H1 (cell line): ENCODE measurements around the gene AP4M1. TPM values are rescaled to one million over a fixed set of nuclear protein-coding genes. Genes with fewer than 3 reads are reported as not detected.

Experiments
- CTCF ChIA-PET: fragments of 300-600 bp; sonication (Branson Sonifier 250); formaldehyde crosslinking; loops from one replicate; lab custom pipeline; 2021; ENCODE audit not compliant: partially characterized antibody; lab: Charles Lee
- POLR2A ChIA-PET: fragments of 300-600 bp; sonication (Branson Sonifier 250); formaldehyde crosslinking; loops from one replicate; lab custom pipeline; 2021; ENCODE audit warnings: inconsistent platforms; ENCODE audit not compliant: partially characterized antibody; lab: Charles Lee
- DNase-seq, 2 experiments: peaks; one replicate each; pipeline versions ENCODE4 v3.0.0 to v3.0.0-alpha.2; 2010 to 2022; ENCODE audit warnings: low spot score in 2 of 2, low read depth in 1 of 2, mixed read lengths in 1 of 2
- FAIRE-seq: peaks from 2 replicates; lab custom pipeline; 2011; peaks lifted over from hg19 to GRCh38; lab: Jason Lieb, UNC
- H2AFZ ChIP-seq: 2 replicates; pipeline ENCODE4 v1.8.1; 2012; ENCODE audit warnings: low read length, inconsistent platforms
- H2AK5ac ChIP-seq: 2 replicates; pipeline ENCODE4 v1.6.1; 2013; ENCODE audit warnings: low read depth, low read length
- H2BK120ac ChIP-seq: replicated peaks from 2 replicates; pipeline ENCODE3; 2013; ENCODE audit warnings: low read depth, low read length, inconsistent platforms
- H2BK12ac ChIP-seq: 2 replicates; pipeline ENCODE4 v1.6.1; 2013; ENCODE audit warnings: low read depth, low read length
- H2BK15ac ChIP-seq: 2 replicates; pipeline ENCODE4 v1.6.1; 2013; ENCODE audit warnings: low read length
- H2BK20ac ChIP-seq: 2 replicates; pipeline ENCODE4 v1.6.1; 2013; ENCODE audit warnings: low read length
- H2BK5ac ChIP-seq: 2 replicates; pipeline ENCODE4 v1.6.1; 2013; ENCODE audit warnings: low read depth, low read length
- H3K14ac ChIP-seq: 2 replicates; pipeline ENCODE4 v1.6.1; 2013; ENCODE audit warnings: inconsistent platforms; ENCODE audit not compliant: insufficient read length
- H3K18ac ChIP-seq: 2 replicates; pipeline ENCODE4 v1.6.1; 2013; ENCODE audit warnings: low read length; ENCODE audit errors: extremely low read depth
- H3K23ac ChIP-seq: 2 replicates; pipeline ENCODE4 v1.6.1; 2013; ENCODE audit warnings: inconsistent platforms; ENCODE audit not compliant: insufficient read length
- H3K23me2 ChIP-seq: 2 replicates; pipeline ENCODE4 v1.6.1; 2013; ENCODE audit warnings: low read depth, low read length
- H3K27ac ChIP-seq: 2 replicates; pipeline ENCODE4 v1.6.1; 2011; ENCODE audit warnings: low read depth, low read length, inconsistent platforms
- H3K27me3 ChIP-seq, 4 experiments: replicated peaks in 1 of 4; 1 replicate in 1 of 4; 2 replicates in 3 of 4; pipeline versions ENCODE4 v1.6.1 to v1.8.1; 2011 to 2013; ENCODE audit warnings: low read length in 3 of 4, mild to moderate bottlenecking in 3 of 4, inconsistent platforms in 2 of 4, mixed read lengths in 2 of 4, moderate library complexity in 1 of 4; ENCODE audit not compliant: control insufficient read depth in 3 of 4, insufficient read depth in 3 of 4; ENCODE audit errors: extremely low read depth in 1 of 4
- H3K36me3 ChIP-seq, 4 experiments: 2 replicates each; pipeline versions ENCODE4 v1.6.1 to v1.8.1; 2011 to 2013; ENCODE audit warnings: mild to moderate bottlenecking in 4 of 4, low read length in 3 of 4, moderate library complexity in 2 of 4, control low read depth in 1 of 4, inconsistent platforms in 1 of 4; ENCODE audit not compliant: insufficient read depth in 4 of 4, control insufficient read depth in 2 of 4
- H3K4ac ChIP-seq: replicated peaks from 2 replicates; pipeline ENCODE3; 2013; ENCODE audit warnings: low read length, low read depth, mixed read lengths, inconsistent platforms; ENCODE audit not compliant: insufficient read length
- H3K4me1 ChIP-seq, 4 experiments: replicated peaks in 1 of 4; 1 replicate in 1 of 4; 2 replicates in 3 of 4; pipeline versions ENCODE4 v1.6.1 to v1.8.1; 2011 to 2013; ENCODE audit warnings: low read length in 3 of 4, inconsistent platforms in 2 of 4, mixed read lengths in 1 of 4; ENCODE audit not compliant: insufficient read depth in 4 of 4, control insufficient read depth in 3 of 4
- H3K4me2 ChIP-seq, 2 experiments: 2 replicates each; pipeline versions ENCODE4 v1.6.1 to v1.8.1; 2011 to 2013; ENCODE audit warnings: low read depth in 2 of 2, low read length in 2 of 2, control low read depth in 1 of 2, inconsistent platforms in 1 of 2, mild to moderate bottlenecking in 1 of 2; ENCODE audit not compliant: insufficient read depth in 1 of 2
- H3K4me3 ChIP-seq, 4 experiments: fragments of 200-600, 300-600 bp in 1 of 4; sonication (generic), shearing (Covaris generic), sonication (Bioruptor Twin) in 1 of 4; 2 replicates each; pipeline versions ENCODE4 v1.5.1 to v1.8.1; 2011 to 2016; ENCODE audit warnings: low read length in 4 of 4, low read depth in 3 of 4, control low read depth in 2 of 4, inconsistent platforms in 2 of 4, mild to moderate bottlenecking in 2 of 4, mixed read lengths in 1 of 4, moderate library complexity in 1 of 4; ENCODE audit not compliant: insufficient read depth in 2 of 4; ENCODE audit errors: extremely low read depth in 1 of 4
- H3K56ac ChIP-seq: replicated peaks from 2 replicates; pipeline ENCODE3; 2013; ENCODE audit warnings: low read depth, mild to moderate bottlenecking, mixed read lengths, low read length, inconsistent platforms; ENCODE audit not compliant: insufficient read length
- H3K79me1 ChIP-seq: 2 replicates; pipeline ENCODE4 v1.6.1; 2013; ENCODE audit warnings: low read depth, low read length, control low read depth
- H3K79me2 ChIP-seq, 2 experiments: 2 replicates each; pipeline versions ENCODE4 v1.6.1 to v1.8.1; 2012 to 2013; ENCODE audit warnings: low read length in 2 of 2, mild to moderate bottlenecking in 2 of 2, inconsistent platforms in 1 of 2; ENCODE audit not compliant: insufficient read depth in 2 of 2, control insufficient read depth in 1 of 2
- H3K9ac ChIP-seq, 4 experiments: replicated peaks in 1 of 4; 1 replicate in 1 of 4; 2 replicates in 3 of 4; pipeline versions ENCODE4 v1.6.1 to v1.8.1; 2011 to 2013; ENCODE audit warnings: low read depth in 3 of 4, low read length in 3 of 4, control low read depth in 2 of 4, mild to moderate bottlenecking in 2 of 4, moderate library complexity in 2 of 4, inconsistent platforms in 1 of 4; ENCODE audit errors: extremely low read depth in 1 of 4
- H3K9me3 ChIP-seq, 2 experiments: 2 replicates each; pipeline versions ENCODE4 v1.6.1 to v1.8.1; 2012 to 2013; ENCODE audit warnings: mild to moderate bottlenecking in 2 of 2, moderate library complexity in 2 of 2, control low read depth in 1 of 2, inconsistent platforms in 1 of 2, low read depth in 1 of 2, low read length in 1 of 2, mixed read lengths in 1 of 2; ENCODE audit not compliant: insufficient read depth in 2 of 2
- H4K20me1 ChIP-seq, 2 experiments: replicated peaks in 1 of 2; 2 replicates each; pipeline versions ENCODE3 to v1.8.1; 2011 to 2013; ENCODE audit warnings: inconsistent platforms in 2 of 2, low read length in 2 of 2, mild to moderate bottlenecking in 1 of 2; ENCODE audit not compliant: insufficient read depth in 2 of 2, control insufficient read depth in 1 of 2
- H4K5ac ChIP-seq: 2 replicates; pipeline ENCODE4 v1.6.1; 2013; ENCODE audit warnings: low read length, low read depth, mixed read lengths, inconsistent platforms; ENCODE audit not compliant: insufficient read length
- H4K8ac ChIP-seq: 2 replicates; pipeline ENCODE4 v1.8.0; 2013; ENCODE audit warnings: mild to moderate bottlenecking, moderate library complexity, low read length, inconsistent platforms; ENCODE audit not compliant: insufficient read depth; ENCODE audit errors: extremely low read depth
- H4K91ac ChIP-seq: replicated peaks from 2 replicates; pipeline ENCODE3; 2013; ENCODE audit warnings: low read length, mixed read lengths, inconsistent platforms; ENCODE audit not compliant: insufficient read length
- ASH2L ChIP-seq: fragments of 200-600, 300-600 bp; sonication (generic); IDR thresholded peaks from one replicate; pipeline ENCODE4 v1.7.1; 2017; ENCODE audit warnings: low read length
- CHD2 ChIP-seq: IDR thresholded peaks from 2 replicates; pipeline ENCODE4 v1.6.1; 2012; ENCODE audit warnings: low read length, improper control_type of control experiment
- MAFK ChIP-seq: IDR thresholded peaks from 2 replicates; pipeline ENCODE4 v1.6.1; 2012; ENCODE audit warnings: low read depth, mild to moderate bottlenecking, improper control_type of control experiment, low read length
- PHF8 ChIP-seq: fragments of 200-600 bp; sonication (generic); conservative IDR thresholded peaks from 2 replicates; pipeline ENCODE4 v1.7.1; 2012; ENCODE audit warnings: low read depth, mild to moderate bottlenecking, inconsistent platforms, low read length, moderate library complexity
- POU5F1 ChIP-seq: IDR thresholded peaks from 2 replicates; pipeline ENCODE4 v1.6.1; 2011; ENCODE audit warnings: low read depth, mild to moderate bottlenecking, low read length, moderate library complexity
- RBBP5 ChIP-seq: IDR thresholded peaks from 2 replicates; pipeline ENCODE4 v1.7.1; 2012; ENCODE audit warnings: low read depth, mild to moderate bottlenecking, inconsistent platforms, low read length, moderate library complexity, borderline replicate concordance
- SIX5 ChIP-seq: IDR thresholded peaks from 2 replicates; pipeline ENCODE4 v1.6.1; 2011; ENCODE audit warnings: mild to moderate bottlenecking, low read depth, low read length
- SP4 ChIP-seq: IDR thresholded peaks from 2 replicates; pipeline ENCODE4 v1.6.1; 2012; ENCODE audit warnings: low read length, inconsistent platforms
- SRF ChIP-seq: IDR thresholded peaks from 2 replicates; pipeline ENCODE4 v1.6.1; 2011; ENCODE audit warnings: mild to moderate bottlenecking, low read depth, low read length, moderate library complexity
- WGBS, 2 experiments: shearing (Covaris generic) in 1 of 2; methylation state at CpG; one replicate each; pipeline versions ENCODE4 v1.1.6 to v1.1.7; 2013 to 2015; ENCODE audit warnings: low lambda C conversion rate in 2 of 2, mixed read lengths in 2 of 2, inconsistent platforms in 1 of 2, low coverage in 1 of 2, missing lambda C conversion rate in 1 of 2; ENCODE audit not compliant: insufficient replicate concordance in 2 of 2, insufficient coverage in 1 of 2, insufficient read length in 1 of 2; ENCODE audit errors: extremely low coverage in 1 of 2, missing lambda C conversion rate in 1 of 2; 5-methylcytosine and 5-hydroxymethylcytosine counted together
- polyA plus RNA-seq, 7 experiments: library from polyadenylated mRNA; depleted of rRNA in 3 of 7; stranded (reverse) in 5 of 7; unstranded in 2 of 7; fragments of >200 nt in 5 of 7; fragments of 200-250 nt in 2 of 7; gene quantifications; 1 replicate in 5 of 7; 2 replicates in 1 of 7; 4 replicates in 1 of 7; pipeline versions ENCODE4 v1.2.1 to v1.2.3, GENCODE V29; 2011 to 2013; ENCODE audit warnings: missing spikeins in 2 of 7, mixed read lengths in 2 of 7
- total RNA-seq: library from RNA; stranded (reverse); fragmentation: NEBNext Ultra II Directional; extraction: Animal tissue kit (Norgen Biotek cat#: 25700); gene quantifications from 2 replicates; pipeline ENCODE4 v1.2.1, GENCODE V29; 2021
- TF ChIP-seq, protein P1 (sequence below): IDR thresholded peaks from 2 replicates; pipeline ENCODE4 v1.6.1; 2012; ENCODE audit warnings: inconsistent platforms

Gene AP4M1
- total and polyA plus RNA-seq, 2 of the 8 experiments (the other 6 are each of a cell fraction or from before 2014, with no cell fraction given) = 15.2 to 16.6 TPM

DNA sequence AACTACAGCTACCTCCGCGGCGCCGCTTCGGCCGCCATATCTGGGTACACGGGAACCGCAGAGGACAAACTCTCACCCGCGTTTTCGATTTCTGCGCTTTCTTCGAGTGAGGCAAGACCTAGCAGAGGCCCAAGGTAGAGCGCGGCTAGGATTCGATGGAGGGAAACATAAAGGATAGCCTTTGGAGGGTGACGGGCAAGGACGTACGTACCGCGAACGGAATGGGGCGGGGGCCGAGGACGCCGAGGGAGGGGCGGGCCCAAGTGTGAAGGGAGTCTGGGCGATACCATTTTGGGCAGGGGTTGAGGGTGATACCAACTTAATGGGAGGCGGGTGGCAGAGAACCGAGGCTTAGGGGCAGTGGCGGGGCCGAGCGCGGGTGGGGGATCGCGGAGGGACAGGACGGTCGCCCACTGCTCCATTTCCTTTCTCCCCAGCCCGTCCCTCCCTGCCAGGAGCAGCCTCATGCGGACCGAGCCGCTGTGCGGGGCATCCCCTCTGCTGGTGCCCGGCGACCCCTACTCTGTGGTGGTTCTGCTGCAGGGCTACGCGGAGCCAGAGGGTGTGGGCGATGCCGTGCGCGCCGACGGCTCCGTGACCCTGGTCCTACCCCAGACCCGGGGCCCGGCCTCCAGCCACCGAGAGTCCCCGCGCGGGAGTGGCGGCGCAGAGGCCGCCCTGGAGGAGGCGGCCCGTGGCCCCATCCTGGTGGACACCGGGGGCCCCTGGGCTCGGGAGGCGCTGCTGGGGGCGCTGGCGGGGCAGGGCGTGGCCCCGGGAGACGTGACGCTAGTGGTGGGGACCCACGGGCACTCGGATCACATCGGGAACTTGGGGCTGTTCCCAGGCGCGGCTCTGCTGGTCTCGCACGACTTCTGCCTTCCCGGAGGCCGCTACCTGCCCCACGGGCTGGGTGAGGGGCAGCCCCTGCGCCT, 25.8 kb downstream of the AP4M1 start, which contains the start of gene MBLAC1:
TSS of gene MBLAC1 (plus strand) at position 37 of the 935 bp plus-strand sequence. CDS start at position 466, 429 bp downstream.
- no peak within 1 kb of the TSS for H2BK20ac ChIP-seq
- peak within 1 kb of the TSS; percentile 95; the same call in 1 of the 2 replicates for H2BK12ac ChIP-seq
- no peaks in the 10 kb centered on the region for H4K20me1 ChIP-seq
- peak within 1 kb of the TSS; percentile 90 for H3K27ac ChIP-seq
- CTCF ChIA-PET = interaction anchor here (0.7 to 9.0 kb wide), 8 partner anchors 14 to 442 kb away, joined by 3 to 108 read pairs (median 6); partner anchors contain the start of genes AP4M1, GAL3ST4, LAMTOR4 and MCM7
- H2AFZ ChIP-seq = peak within 1 kb of the TSS; percentile 72; the same call in 1 of the 2 replicates
- peak within 1 kb of the TSS; percentile 77 to 93 (median 91) for H3K9ac ChIP-seq
- H3K9me3 ChIP-seq = no peaks in the 10 kb centered on the region
- peak within 1 kb of the TSS; percentile 40; the same call in 1 of the 2 replicates for H2BK15ac ChIP-seq
- peak within 1 kb of the TSS; percentile 74 to 90 for H3K4me2 ChIP-seq
- H2BK5ac ChIP-seq = peak within 1 kb of the TSS; percentile 98
- H3K79me2 ChIP-seq = no peaks in the 10 kb centered on the region; a peak in 1 of 4 replicates
- 3% methylated on average over 62 of the region's 85 CpGs; no CpG with 5 or more reads in 1 of the 2 experiments for WGBS, 2 experiments
- H3K79me1 ChIP-seq = no peaks in the 10 kb centered on the region
- H3K4me3 ChIP-seq = peak within 1 kb of the TSS; percentile 84 to 90 (median 88)
- POLR2A ChIA-PET = interaction anchor here (0.6 to 19.1 kb wide), 29 partner anchors 9 to 302 kb away, joined by 3 to 414 read pairs (median 4); partner anchors contain the start of genes AP4M1, COPS6, GAL3ST4 and GPC2
- peak within 1 kb of the TSS; percentile 96 for H4K5ac ChIP-seq
- peak within 1 kb of the TSS; percentile 97 for H3K56ac ChIP-seq
- peaks cover 0 to 11% (median 0%) of the 10 kb centered on the region in 4 experiments; a peak in 2 of 7 replicates for H3K27me3 ChIP-seq
- no peaks in the 10 kb centered on the region for H3K36me3 ChIP-seq
- no peak within 1 kb of the TSS for H2AK5ac ChIP-seq
- H3K14ac ChIP-seq = no peak within 1 kb of the TSS
- FAIRE-seq (no peak), DNase-seq (peak in 1 of 2 experiments; percentile 94)
- peak within 1 kb of the TSS; percentile 73 for H4K8ac ChIP-seq
- H2BK120ac ChIP-seq = peak within 1 kb of the TSS; percentile 78
- peak within 1 kb of the TSS; percentile 91 for H3K4ac ChIP-seq
- no peak within 1 kb of the TSS for H3K23ac ChIP-seq
- peak within 1 kb of the TSS; percentile 99 for H3K18ac ChIP-seq
- H3K23me2 ChIP-seq = peaks cover 8% of the 10 kb centered on the region; the same call in 1 of the 2 replicates
- H3K4me1 ChIP-seq = peaks cover 0 to 8% (median 0%) of the 10 kb centered on the region in 4 experiments; a peak in 1 of 7 replicates
- peak within 1 kb of the TSS; percentile 98 for H4K91ac ChIP-seq
- TF ChIP-seq SP4 (peak; percentile 71; the same call in 1 of the 2 replicates), ASH2L (peak; percentile 69), CHD2 (peak; percentile 73), SIX5 (peak; percentile 26; the same call in 1 of the 2 replicates), SRF (no peak), POU5F1 (no peak), RBBP5 (0 out of 2 replicates have a peak, but pooled peaks have one; percentile 63), MAFK (no peak), PHF8 (peak; percentile 90)
- TF ChIP-seq, protein P1, sequence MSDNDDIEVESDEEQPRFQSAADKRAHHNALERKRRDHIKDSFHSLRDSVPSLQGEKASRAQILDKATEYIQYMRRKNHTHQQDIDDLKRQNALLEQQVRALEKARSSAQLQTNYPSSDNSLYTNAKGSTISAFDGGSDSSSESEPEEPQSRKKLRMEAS = peak; percentile 65
